ENCODE measurements around the gene THAP7. TPM values are rescaled to one million over a fixed set of nuclear protein-coding genes. Genes with fewer than 3 reads are reported as not detected.

THAP7 gene
- total and polyA plus RNA-seq, 2 donors (not counting 3 experiments of a cell fraction or from before 2014, with no cell fraction given) = 13.5 to 24.4 TPM

GRCh38 chr22:21029486-21030025, 27.6 kb upstream of the THAP7 start:
- Histone ChIP-seq H3K36me3 (ENCODE audit: control insufficient read depth in 2 of 2, extremely low read depth in 1 of 2, insufficient read depth in 2 of 2, low read length in 2 of 2) (no peaks in the 10 kb centered on the region), H3K9ac (replicated peaks; ENCODE audit: extremely low read depth, insufficient read depth, low read length) (no peak overlapping the region), H3K4me3 (replicated peaks in 1 of 3; ENCODE audit: insufficient read depth in 1 of 3, low read depth in 1 of 3, low read length in 3 of 3) (no peak overlapping the region), H3K9me3 (replicated peaks; ENCODE audit: control insufficient read depth, insufficient read depth, low read length) (no peaks in the 10 kb centered on the region), H3K79me2 (ENCODE audit: control insufficient read depth, insufficient read depth, low read length) (no peaks in the 10 kb centered on the region), H3K4me2 (ENCODE audit: insufficient read depth, low read length) (no peak overlapping the region), H3K4me1 (ENCODE audit: control insufficient read depth, extremely low read depth, insufficient read depth, low read length) (no peaks in the 10 kb centered on the region), H3K27ac (ENCODE audit: insufficient read depth, low read depth, low read length) (no peak overlapping the region), H4K20me1 (replicated peaks; ENCODE audit: control insufficient read depth, extremely low read depth, insufficient read depth, low read length) (no peaks in the 10 kb centered on the region), H3K9me1 (replicated peaks; ENCODE audit: control insufficient read depth, extremely low read depth, insufficient read depth, low read length) (no peaks in the 10 kb centered on the region), H3K27me3 (ENCODE audit: control insufficient read depth in 2 of 2, insufficient read depth in 2 of 2, low read length in 2 of 2) (peaks cover 20 to 27% of the 10 kb centered on the region in 2 experiments), H2AFZ (ENCODE audit: low read depth, low read length) (no peak overlapping the region)
- no TSS peak for BruUV-seq (replicated peaks)
- dilution Hi-C loops (cut with MboI; ENCODE audit: extremely low pct_ligation_motif_present, low sequenced_read_pairs) (no loop called here), intact Hi-C loops (cut with micrococcal nuclease) (no loop called here)
- CTCF ChIA-PET = no interaction called here
- FAIRE-seq (no peak), DNase-seq (ENCODE audit: low read depth, low spot score) (no peak)
- POLR2A ChIA-PET = no interaction called here
- no peak for TF ChIP-seq POLR2A (IDR thresholded peaks at IDR 0.05; ENCODE audit: low read depth, low read length)

- dilution Hi-C loops (cut with MboI; ENCODE audit: extremely low pct_ligation_motif_present, low sequenced_read_pairs) = no loop called here
- Histone ChIP-seq H3K9ac (replicated peaks; ENCODE audit: extremely low read depth, insufficient read depth, low read length) (no peak overlapping the region), H3K4me1 (ENCODE audit: control insufficient read depth, extremely low read depth, insufficient read depth, low read length) (no peaks in the 10 kb centered on the region), H3K9me3 (replicated peaks; ENCODE audit: control insufficient read depth, insufficient read depth, low read length) (no peaks in the 10 kb centered on the region), H3K27me3 (ENCODE audit: control insufficient read depth in 2 of 2, insufficient read depth in 2 of 2, low read length in 2 of 2) (peaks cover 19 to 23% of the 10 kb centered on the region in 2 experiments), H3K36me3 (ENCODE audit: control insufficient read depth in 2 of 2, extremely low read depth in 1 of 2, insufficient read depth in 2 of 2, low read length in 2 of 2) (no peaks in the 10 kb centered on the region), H2AFZ (ENCODE audit: low read depth, low read length) (no peak overlapping the region), H3K4me2 (ENCODE audit: insufficient read depth, low read length) (no peak overlapping the region), H3K9me1 (replicated peaks; ENCODE audit: control insufficient read depth, extremely low read depth, insufficient read depth, low read length) (no peaks in the 10 kb centered on the region), H3K27ac (ENCODE audit: insufficient read depth, low read depth, low read length) (no peak overlapping the region), H4K20me1 (replicated peaks; ENCODE audit: control insufficient read depth, extremely low read depth, insufficient read depth, low read length) (no peaks in the 10 kb centered on the region), H3K79me2 (ENCODE audit: control insufficient read depth, insufficient read depth, low read length) (no peaks in the 10 kb centered on the region), H3K4me3 (replicated peaks in 1 of 3; ENCODE audit: insufficient read depth in 1 of 3, low read depth in 1 of 3, low read length in 3 of 3) (no peak overlapping the region)
- ChIA-PET CTCF (no interaction called here), POLR2A (no interaction called here)
- no peak for FAIRE-seq
- no peak for DNase-seq (ENCODE audit: low read depth, low spot score)
- BruUV-seq (replicated peaks) = no TSS peak
- intact Hi-C loops (cut with micrococcal nuclease) = no loop called here
- no peak for TF ChIP-seq GATA2 (IDR thresholded peaks at IDR 0.05; ENCODE audit: insufficient read depth, insufficient read length, low read depth, low read length)
- no peak for TF ChIP-seq CTCF (IDR thresholded peaks at IDR 0.05; ENCODE audit: extremely low read depth in 1 of 2, insufficient read depth in 1 of 2, low read depth in 1 of 2, low read length in 2 of 2)
- TF ChIP-seq MAX (IDR thresholded peaks at IDR 0.05; ENCODE audit: insufficient read depth, insufficient read length) = no peak
- no peak for TF ChIP-seq EZH2 (IDR thresholded peaks at IDR 0.05; ENCODE audit: borderline replicate concordance, low read depth, low read length, severe bottlenecking)
- no peak for TF ChIP-seq MYC (IDR thresholded peaks at IDR 0.05; ENCODE audit: low read depth, low read length)
- no peak for TF ChIP-seq POLR2AphosphoS5 (IDR thresholded peaks at IDR 0.05; ENCODE audit: insufficient read depth, low read depth, low read length)
- TF ChIP-seq FOS (IDR thresholded peaks at IDR 0.05; ENCODE audit: borderline replicate concordance, insufficient read depth, low read length) = no peak
These were observed 26.6 kb upstream of the THAP7 start for GRCh38 chr22:21028277-21029251.

Data from endothelial cell of umbilical vein (primary cell).